ENCODE results near the gene SLC22A23.

DNA sequence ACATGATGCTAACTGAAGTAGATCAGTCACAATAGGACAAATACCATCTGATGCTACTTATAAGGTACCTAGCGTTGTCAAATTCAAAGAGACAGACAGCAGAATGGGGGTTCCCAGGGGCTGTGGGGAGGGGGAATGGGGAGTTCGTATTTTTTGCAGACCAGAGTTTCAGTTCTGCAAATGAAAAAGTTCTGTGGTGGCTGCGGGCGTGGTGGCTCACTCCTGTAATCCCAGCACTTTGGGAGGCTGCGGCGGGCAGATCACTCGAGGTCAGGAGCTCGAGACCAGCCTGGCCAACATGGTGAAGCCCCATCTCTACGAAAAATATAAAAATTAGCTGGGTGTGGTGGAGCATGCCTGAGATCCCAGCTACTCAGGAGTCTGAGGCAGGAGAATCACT lies 68.1 kb downstream of the SLC22A23 start:
- no peak for TF ChIP-seq POLR2AphosphoS5 (IDR thresholded peaks at IDR 0.05; ENCODE audit: borderline replicate concordance, low read depth, low read length)
- TF ChIP-seq EZH2 (IDR thresholded peaks at IDR 0.05), result no peak

Data from SK-N-MC (cell line).